ENCODE data around the gene OSBPL8. TPM values are rescaled to one million over a fixed set of nuclear protein-coding genes. Genes with fewer than 3 reads are reported as not detected.

Gene OSBPL8
- total RNA-seq, 2 donors from 2014 or later = 65.5 to 78.9 TPM

GRCh38 chr12:76311796-76312195 lies 247.8 kb downstream of the OSBPL8 start:
- H3K9me3 ChIP-seq = no peaks in the 10 kb centered on the region
- H3K36me3 ChIP-seq = no peaks in the 10 kb centered on the region
- H3K4me3 ChIP-seq = no peak overlapping the region
- TF ChIP-seq, protein P1, sequence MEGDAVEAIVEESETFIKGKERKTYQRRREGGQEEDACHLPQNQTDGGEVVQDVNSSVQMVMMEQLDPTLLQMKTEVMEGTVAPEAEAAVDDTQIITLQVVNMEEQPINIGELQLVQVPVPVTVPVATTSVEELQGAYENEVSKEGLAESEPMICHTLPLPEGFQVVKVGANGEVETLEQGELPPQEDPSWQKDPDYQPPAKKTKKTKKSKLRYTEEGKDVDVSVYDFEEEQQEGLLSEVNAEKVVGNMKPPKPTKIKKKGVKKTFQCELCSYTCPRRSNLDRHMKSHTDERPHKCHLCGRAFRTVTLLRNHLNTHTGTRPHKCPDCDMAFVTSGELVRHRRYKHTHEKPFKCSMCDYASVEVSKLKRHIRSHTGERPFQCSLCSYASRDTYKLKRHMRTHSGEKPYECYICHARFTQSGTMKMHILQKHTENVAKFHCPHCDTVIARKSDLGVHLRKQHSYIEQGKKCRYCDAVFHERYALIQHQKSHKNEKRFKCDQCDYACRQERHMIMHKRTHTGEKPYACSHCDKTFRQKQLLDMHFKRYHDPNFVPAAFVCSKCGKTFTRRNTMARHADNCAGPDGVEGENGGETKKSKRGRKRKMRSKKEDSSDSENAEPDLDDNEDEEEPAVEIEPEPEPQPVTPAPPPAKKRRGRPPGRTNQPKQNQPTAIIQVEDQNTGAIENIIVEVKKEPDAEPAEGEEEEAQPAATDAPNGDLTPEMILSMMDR (IDR thresholded peaks at IDR 0.05) = no peak
- DNase-seq (ENCODE audit: low spot score) = no peak
- no peak for ATAC-seq (ENCODE audit: insufficient number of reproducible peaks, low FRiP score, low read depth)
- H3K27ac ChIP-seq = no peak overlapping the region
- no peaks in the 10 kb centered on the region for H3K27me3 ChIP-seq (replicated peaks; ENCODE audit: insufficient read depth)
- H3K4me1 ChIP-seq (ENCODE audit: control insufficient read depth in 1 of 2, low read depth in 2 of 2) = no peaks in the 10 kb centered on the region

DNA sequence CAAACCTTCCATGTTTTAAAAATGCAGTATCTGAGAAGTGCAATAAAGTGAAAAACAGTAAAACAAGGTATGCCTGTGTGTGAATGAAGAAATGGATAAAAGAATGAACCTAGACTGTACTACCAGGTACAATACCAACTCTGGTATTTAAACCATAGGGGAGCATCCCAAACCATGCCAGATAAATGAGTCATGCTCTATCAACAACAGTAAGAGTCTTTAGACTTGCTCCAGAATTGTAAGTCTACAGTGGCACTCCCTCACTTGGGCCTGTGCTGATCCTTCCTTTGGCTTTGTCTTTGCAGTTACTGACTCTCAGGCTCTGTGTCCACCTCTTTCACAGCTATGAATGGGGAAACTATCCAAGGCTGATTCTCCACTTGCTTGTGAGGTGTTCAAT lies 249.5 kb downstream of the OSBPL8 start:
- Histone ChIP-seq H3K36me3 (no peaks in the 10 kb centered on the region), H3K9me3 (no peaks in the 10 kb centered on the region), H3K4me3 (no peak overlapping the region), H3K4me1 (ENCODE audit: control insufficient read depth in 1 of 2, low read depth in 2 of 2) (no peaks in the 10 kb centered on the region), H3K27ac (no peak overlapping the region), H3K27me3 (replicated peaks; ENCODE audit: insufficient read depth) (no peaks in the 10 kb centered on the region)
- DNase-seq (ENCODE audit: low spot score) (no peak), ATAC-seq (ENCODE audit: insufficient number of reproducible peaks, low FRiP score, low read depth) (no peak)
- TF ChIP-seq, protein P1 (IDR thresholded peaks at IDR 0.05) = no peak

DNA sequence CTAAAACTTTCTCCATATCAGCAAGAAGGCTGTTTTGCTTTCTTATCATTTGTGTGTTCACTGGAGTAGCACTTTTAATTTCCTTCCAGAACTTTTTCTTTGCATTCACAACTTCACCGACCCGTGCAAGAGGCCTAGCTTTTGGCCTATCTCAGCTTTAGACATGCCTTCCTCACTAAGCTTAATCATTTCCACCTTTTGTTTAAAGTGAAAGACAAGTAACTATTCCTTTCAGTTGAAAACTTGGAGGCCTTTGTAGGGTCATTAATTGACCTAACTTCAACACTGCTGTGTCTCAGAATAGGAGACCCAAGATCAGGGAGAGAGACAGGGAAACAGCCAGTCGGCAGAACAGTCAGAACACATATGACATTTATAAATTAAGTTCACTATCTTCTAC lies 250.7 kb downstream of the OSBPL8 start:
- Histone ChIP-seq H3K4me1 (ENCODE audit: control insufficient read depth in 1 of 2, low read depth in 2 of 2) (no peaks in the 10 kb centered on the region), H3K36me3 (no peaks in the 10 kb centered on the region), H3K27me3 (replicated peaks; ENCODE audit: insufficient read depth) (no peaks in the 10 kb centered on the region), H3K9me3 (no peaks in the 10 kb centered on the region), H3K27ac (no peak overlapping the region), H3K4me3 (no peak overlapping the region)
- TF ChIP-seq, protein P1 (IDR thresholded peaks at IDR 0.05) = no peak
- DNase-seq (ENCODE audit: low spot score) (no peak), ATAC-seq (ENCODE audit: insufficient number of reproducible peaks, low FRiP score, low read depth) (no peak)

- Histone ChIP-seq H3K27ac (no peak overlapping the region), H3K36me3 (no peaks in the 10 kb centered on the region), H3K4me3 (no peak overlapping the region), H3K9me3 (no peaks in the 10 kb centered on the region), H3K4me1 (ENCODE audit: control insufficient read depth in 1 of 2, low read depth in 2 of 2) (no peaks in the 10 kb centered on the region), H3K27me3 (replicated peaks; ENCODE audit: insufficient read depth) (no peaks in the 10 kb centered on the region)
- ATAC-seq (ENCODE audit: insufficient number of reproducible peaks, low FRiP score, low read depth) (no peak), DNase-seq (ENCODE audit: low spot score) (no peak)
- TF ChIP-seq, protein P1 (IDR thresholded peaks at IDR 0.05) = no peak
These were observed 252.5 kb downstream of the OSBPL8 start for GRCh38 chr12:76307083-76307482.

GRCh38 chr12:76303989-76304460 lies 255.5 kb downstream of the OSBPL8 start:
- Histone ChIP-seq H3K4me3 (no peak overlapping the region), H3K27me3 (replicated peaks; ENCODE audit: insufficient read depth) (no peaks in the 10 kb centered on the region), H3K27ac (no peak overlapping the region), H3K4me1 (ENCODE audit: control insufficient read depth in 1 of 2, low read depth in 2 of 2) (no peaks in the 10 kb centered on the region), H3K36me3 (no peaks in the 10 kb centered on the region), H3K9me3 (no peaks in the 10 kb centered on the region)
- ATAC-seq (ENCODE audit: insufficient number of reproducible peaks, low FRiP score, low read depth) (no peak), DNase-seq (ENCODE audit: low spot score) (no peak)
- TF ChIP-seq, protein P1 (IDR thresholded peaks at IDR 0.05) = no peak
